ENCODE measurements around the gene JPH2. TPM values are rescaled to one million over a fixed set of nuclear protein-coding genes. Genes with fewer than 3 reads are reported as not detected.

Gene JPH2
- total RNA-seq, 1 donor: 50.5 TPM

- no peak overlapping the region for H3K4me3 ChIP-seq (ENCODE audit: low read depth, low read length)
- DNase-seq (ENCODE audit: low read depth): no peak
- TF ChIP-seq CTCF (IDR thresholded peaks at IDR 0.05; ENCODE audit: insufficient read depth, low read depth, low read length): no peak
Measured at GRCh38 chr20:44207126-44207723, 20.2 kb upstream of the JPH2 start.

GRCh38 chr20:44206132-44206531, 19.1 kb upstream of the JPH2 start:
- no peak overlapping the region for H3K4me3 ChIP-seq (ENCODE audit: low read depth, low read length)
- DNase-seq (ENCODE audit: low read depth): no peak
- no peak for TF ChIP-seq CTCF (IDR thresholded peaks at IDR 0.05; ENCODE audit: insufficient read depth, low read depth, low read length)

GRCh38 chr20:44204832-44205215, 17.8 kb upstream of the JPH2 start:
- TF ChIP-seq CTCF (IDR thresholded peaks at IDR 0.05; ENCODE audit: insufficient read depth, low read depth, low read length): no peak
- DNase-seq (ENCODE audit: low read depth): no peak

GRCh38 chr20:44204156-44204831, 17.3 kb upstream of the JPH2 start:
- H3K4me3 ChIP-seq (ENCODE audit: low read depth, low read length): no peak overlapping the region
- TF ChIP-seq CTCF (IDR thresholded peaks at IDR 0.05; ENCODE audit: insufficient read depth, low read depth, low read length): no peak
- peak; percentile 89 for DNase-seq (ENCODE audit: low read depth)

More at GRCh38 chr20:44204832-44205215, 17.8 kb upstream of the JPH2 start:
- H3K4me3 ChIP-seq (ENCODE audit: low read depth, low read length): no peak overlapping the region

- H3K4me3 ChIP-seq (ENCODE audit: low read depth, low read length): no peak overlapping the region
- no peak for DNase-seq (ENCODE audit: low read depth)
- TF ChIP-seq CTCF (IDR thresholded peaks at IDR 0.05; ENCODE audit: insufficient read depth, low read depth, low read length): no peak
Measured at GRCh38 chr20:44203161-44203560, 16.2 kb upstream of the JPH2 start.

GRCh38 chr20:44200983-44201382, 14.0 kb upstream of the JPH2 start:
- no peak for DNase-seq (ENCODE audit: low read depth)
- no peak overlapping the region for H3K4me3 ChIP-seq (ENCODE audit: low read depth, low read length)
- TF ChIP-seq CTCF (IDR thresholded peaks at IDR 0.05; ENCODE audit: insufficient read depth, low read depth, low read length): no peak

Measured in fibroblast of villous mesenchyme (primary cell).